Small intestine (tissue), 7 donors: ENCODE measurements around the gene RLN3. TPM values are rescaled to one million over a fixed set of nuclear protein-coding genes. Genes with fewer than 3 reads are reported as not detected.
A peak's percentile ranks its signal among the peaks of the same experiment; 100 is the strongest.

Source experiments
- DNase-seq, 2 donors: peaks; one replicate each; pipeline versions ENCODE4 v3.0.0 to v3.0.0-alpha.2; 2013
- FAIRE-seq: peaks from 2 replicates; lab custom pipeline; 2012; peaks lifted over from hg19 to GRCh38; lab: Jason Lieb, UNC
- H3K27ac ChIP-seq, 3 donors: one replicate each; pipeline ENCODE4 v1.5.1; 2013; ENCODE audit warnings: low read length in 2 of 3, mild to moderate bottlenecking in 2 of 3, control low read depth in 1 of 3, inconsistent platforms in 1 of 3, low read depth in 1 of 3, moderate library complexity in 1 of 3
- H3K27me3 ChIP-seq, 3 donors: one replicate each; pipeline ENCODE4 v1.6.1; 2013; ENCODE audit warnings: low read length in 3 of 3, inconsistent platforms in 1 of 3; ENCODE audit not compliant: control insufficient read depth in 3 of 3, insufficient read depth in 3 of 3
- H3K36me3 ChIP-seq, 3 donors: one replicate each; pipeline ENCODE4 v1.6.1; 2013; ENCODE audit warnings: low read length in 3 of 3, inconsistent platforms in 1 of 3, low read depth in 1 of 3, mild to moderate bottlenecking in 1 of 3, moderate library complexity in 1 of 3; ENCODE audit not compliant: control insufficient read depth in 3 of 3, insufficient read depth in 2 of 3
- H3K4me1 ChIP-seq, 3 donors: one replicate each; pipeline ENCODE4 v1.6.1; 2013; ENCODE audit warnings: low read length in 2 of 3, inconsistent platforms in 1 of 3, low read depth in 1 of 3, mild to moderate bottlenecking in 1 of 3, moderate library complexity in 1 of 3; ENCODE audit not compliant: control insufficient read depth in 3 of 3, insufficient read depth in 2 of 3
- H3K4me3 ChIP-seq, 3 donors: one replicate each; pipeline ENCODE4 v1.5.1; 2013; ENCODE audit warnings: low read length in 3 of 3, control low read depth in 1 of 3, inconsistent platforms in 1 of 3, low read depth in 1 of 3, mild to moderate bottlenecking in 1 of 3, moderate library complexity in 1 of 3
- H3K9me3 ChIP-seq, 2 donors: one replicate each; pipeline ENCODE4 v1.6.1; 2013; ENCODE audit warnings: low read depth in 1 of 2, low read length in 1 of 2; ENCODE audit not compliant: control insufficient read depth in 2 of 2, insufficient read depth in 1 of 2
- WGBS, 3 donors: extraction: QIAGEN DNeasy Blood & Tissue Kit; methylation state at CpG; one replicate each; pipeline ENCODE4 v1.1.7; 2013; 5-methylcytosine and 5-hydroxymethylcytosine counted together
- polyA plus RNA-seq, 4 donors: library from polyadenylated mRNA; stranded (reverse) in 3 of 4; unstranded in 1 of 4; fragments of 200-250 nt in 3 of 4; fragments of 120-200 nt in 1 of 4; gene quantifications; one replicate each; pipeline versions ENCODE4 v1.2.1 to v1.2.3, GENCODE V29; 2013
- donor health status: healthy with polysubstance abuse.
- donor health status: control.
- donor health status: control.
- donor health status: Bipolar disorder and iron deficiency.
- donor health status: healthy.

Gene RLN3
- polyA plus RNA-seq, 4 donors = 0.68 TPM; not detected in 3

DNA sequence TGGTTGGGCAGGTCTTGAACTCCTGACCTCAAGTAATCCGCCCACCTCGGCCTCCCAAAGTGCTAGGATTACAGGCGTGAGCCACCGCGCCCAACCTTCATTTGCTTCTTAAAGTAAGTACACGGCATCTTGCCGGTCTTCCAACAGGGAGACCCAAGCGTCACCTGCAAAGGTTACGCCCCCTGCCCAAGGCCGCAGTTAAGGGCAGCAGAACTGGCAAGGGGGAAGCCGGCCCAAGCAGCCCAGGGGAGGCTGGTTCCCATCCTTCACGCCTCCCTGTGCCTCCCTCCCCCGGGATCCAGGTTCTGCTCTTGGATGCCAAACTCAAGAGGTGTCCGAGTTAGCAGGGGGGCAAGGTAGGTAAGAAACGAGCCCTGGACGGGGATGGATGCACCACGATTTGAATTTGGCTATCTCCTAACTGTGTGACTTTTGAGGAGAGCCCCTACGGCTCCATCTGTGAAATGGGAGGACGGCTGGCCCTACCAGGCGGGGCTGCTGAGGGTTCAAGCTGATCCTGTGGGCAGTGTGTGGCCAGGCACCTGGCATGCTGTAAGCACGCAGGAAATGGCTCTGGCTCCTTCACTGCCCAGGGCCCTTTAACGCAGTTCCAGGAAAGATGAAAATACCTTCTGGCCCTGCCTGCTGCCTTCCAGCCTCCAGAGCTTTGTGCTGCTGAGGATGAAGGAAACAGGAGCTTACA lies 30.9 kb upstream of the RLN3 start:
- FAIRE-seq (no peak), DNase-seq (no peak)
- peaks cover 0 to 78% (median 5%) of the 10 kb centered on the region in 3 donors for H3K36me3 ChIP-seq
- H3K9me3 ChIP-seq = peaks cover 0 to 9% of the 10 kb centered on the region in 2 donors
- 90 to 94% (median 93%) methylated on average over 22 of the region's 22 CpGs for WGBS, 3 donors
- H3K27ac ChIP-seq = no peak overlapping the region
- no peaks in the 10 kb centered on the region for H3K4me1 ChIP-seq
- H3K4me3 ChIP-seq = no peak overlapping the region
- no peaks in the 10 kb centered on the region for H3K27me3 ChIP-seq

DNA sequence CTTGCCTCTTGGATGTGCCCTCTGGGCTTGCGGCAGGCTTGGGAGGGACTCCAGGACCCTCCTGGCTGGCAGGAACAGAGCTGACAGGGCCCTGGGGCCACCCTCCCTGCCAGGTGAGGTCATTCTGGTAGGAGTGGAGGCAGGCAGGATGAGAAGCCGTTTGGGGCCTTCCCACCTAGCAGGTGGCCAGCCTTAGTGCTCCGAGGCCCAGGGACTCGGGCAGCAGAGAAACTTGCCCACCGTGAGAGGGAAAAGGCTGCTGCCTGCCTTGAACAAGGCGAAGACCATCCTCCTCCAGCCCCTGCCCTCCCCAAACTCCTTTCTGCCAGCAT lies 30.4 kb upstream of the RLN3 start:
- no peaks in the 10 kb centered on the region for H3K4me1 ChIP-seq
- H3K4me3 ChIP-seq = no peak overlapping the region
- H3K27me3 ChIP-seq = no peaks in the 10 kb centered on the region
- H3K36me3 ChIP-seq = peaks cover 0 to 75% (median 5%) of the 10 kb centered on the region in 3 donors
- H3K27ac ChIP-seq = no peak overlapping the region
- WGBS, 3 donors = 89 to 97% (median 94%) methylated on average over 4 to 6 of the region's 6 CpGs
- H3K9me3 ChIP-seq = peaks cover 0 to 9% of the 10 kb centered on the region in 2 donors
- FAIRE-seq = no peak
- DNase-seq = no peak

DNA sequence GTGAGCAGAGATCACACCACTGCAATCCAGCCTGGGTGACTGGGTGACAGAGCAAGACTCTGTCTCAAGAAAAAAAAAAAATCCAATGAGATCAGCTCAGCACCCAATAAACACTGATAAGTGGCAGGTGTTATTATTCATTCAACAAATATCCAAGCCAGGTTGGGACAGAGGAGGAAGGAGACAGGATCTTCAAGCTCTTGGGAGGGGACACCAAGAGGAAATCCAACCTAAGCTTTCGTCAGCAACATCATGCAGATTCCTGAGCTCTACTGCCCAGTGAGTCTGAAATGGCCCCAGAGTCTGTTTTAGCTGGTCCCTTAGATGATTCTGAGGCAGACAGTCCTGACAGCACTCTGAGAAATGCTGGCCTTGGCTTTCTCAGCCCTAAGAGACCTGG lies 29.5 kb upstream of the RLN3 start:
- FAIRE-seq (no peak), DNase-seq (peak in 1 of 2 donors; percentile 51)
- 54 to 92% (median 81%) methylated on average over 1 of the region's 1 CpG for WGBS, 3 donors

DNA sequence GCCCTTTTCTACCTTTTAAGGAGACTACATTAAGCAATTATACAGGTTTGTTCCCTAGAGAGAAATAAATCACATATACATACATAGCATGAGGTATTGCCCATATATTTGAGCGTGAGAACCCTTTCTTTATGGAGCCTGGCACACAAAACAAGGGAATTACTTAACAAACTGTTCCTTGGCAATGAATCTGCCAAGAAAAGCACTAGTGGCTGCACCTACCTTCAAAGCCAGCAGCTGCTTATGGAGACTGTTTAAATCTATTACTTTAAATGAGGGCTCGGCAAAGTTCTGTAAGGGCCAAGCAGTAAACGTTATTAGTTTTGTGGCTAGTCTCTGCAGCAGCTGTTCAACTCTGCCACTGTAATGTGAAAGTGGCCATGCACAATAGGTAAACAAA lies 28.9 kb upstream of the RLN3 start:
- 93 to 97% (median 96%) methylated on average over 3 of the region's 3 CpGs for WGBS, 3 donors
- no peak for FAIRE-seq
- Histone ChIP-seq H3K4me3 (no peak overlapping the region), H3K9me3 (peaks cover 0 to 9% of the 10 kb centered on the region in 2 donors), H3K27ac (no peak overlapping the region), H3K36me3 (peaks cover 0 to 70% (median 2%) of the 10 kb centered on the region in 3 donors), H3K27me3 (no peaks in the 10 kb centered on the region), H3K4me1 (no peaks in the 10 kb centered on the region)
- DNase-seq = no peak

More for the DNA sequence above, 29.5 kb upstream of the RLN3 start:
- no peaks in the 10 kb centered on the region for H3K27me3 ChIP-seq
- H3K36me3 ChIP-seq = peaks cover 0 to 73% (median 2%) of the 10 kb centered on the region in 3 donors
- H3K4me1 ChIP-seq = no peaks in the 10 kb centered on the region
- peaks cover 0 to 9% of the 10 kb centered on the region in 2 donors for H3K9me3 ChIP-seq
- no peak overlapping the region for H3K4me3 ChIP-seq
- H3K27ac ChIP-seq = peak overlapping the region in 1 of 3 donors; percentile 30

DNA sequence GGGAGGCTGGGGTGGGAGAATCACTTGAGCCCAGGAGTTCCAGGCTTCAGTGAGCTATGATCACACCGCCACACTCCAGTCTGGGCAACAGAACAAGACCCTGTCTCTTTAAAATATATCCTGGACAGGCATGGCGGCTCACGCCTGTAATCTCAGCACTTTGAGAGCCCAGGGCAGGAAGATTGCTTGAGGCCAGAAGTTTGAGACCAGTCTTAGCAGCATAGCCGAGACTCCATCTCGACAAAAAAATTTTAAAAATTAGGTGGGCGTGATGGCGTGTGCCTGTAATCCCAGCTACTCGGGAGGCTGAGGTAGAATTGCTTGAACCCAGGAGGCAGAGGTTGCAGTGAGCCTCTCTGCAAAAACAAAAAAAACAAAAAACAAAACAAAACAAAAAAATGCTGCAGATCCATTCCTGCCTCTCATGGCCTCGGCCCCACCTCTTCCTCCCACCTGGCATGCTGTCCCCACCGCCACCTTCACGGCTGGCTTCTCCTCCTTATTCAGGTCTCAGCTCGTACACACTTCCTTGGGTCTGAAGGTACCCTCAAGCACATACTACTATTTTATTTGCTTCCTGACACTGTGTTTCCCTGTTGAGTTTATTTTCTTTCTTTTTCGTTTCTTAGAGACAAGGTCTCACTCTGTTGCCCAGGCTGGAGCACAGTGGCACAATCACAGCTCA lies 27.1 kb upstream of the RLN3 start:
- WGBS, 3 donors = 84 to 86% (median 84%) methylated on average over 13 of the region's 13 CpGs
- Histone ChIP-seq H3K27ac (no peak overlapping the region), H3K4me1 (peaks cover 0 to 12% (median 0%) of the 10 kb centered on the region in 3 donors), H3K9me3 (peaks cover 0 to 9% of the 10 kb centered on the region in 2 donors), H3K36me3 (peaks cover 0 to 56% (median 2%) of the 10 kb centered on the region in 3 donors), H3K27me3 (no peaks in the 10 kb centered on the region), H3K4me3 (no peak overlapping the region)
- FAIRE-seq (no peak), DNase-seq (no peak)

DNA sequence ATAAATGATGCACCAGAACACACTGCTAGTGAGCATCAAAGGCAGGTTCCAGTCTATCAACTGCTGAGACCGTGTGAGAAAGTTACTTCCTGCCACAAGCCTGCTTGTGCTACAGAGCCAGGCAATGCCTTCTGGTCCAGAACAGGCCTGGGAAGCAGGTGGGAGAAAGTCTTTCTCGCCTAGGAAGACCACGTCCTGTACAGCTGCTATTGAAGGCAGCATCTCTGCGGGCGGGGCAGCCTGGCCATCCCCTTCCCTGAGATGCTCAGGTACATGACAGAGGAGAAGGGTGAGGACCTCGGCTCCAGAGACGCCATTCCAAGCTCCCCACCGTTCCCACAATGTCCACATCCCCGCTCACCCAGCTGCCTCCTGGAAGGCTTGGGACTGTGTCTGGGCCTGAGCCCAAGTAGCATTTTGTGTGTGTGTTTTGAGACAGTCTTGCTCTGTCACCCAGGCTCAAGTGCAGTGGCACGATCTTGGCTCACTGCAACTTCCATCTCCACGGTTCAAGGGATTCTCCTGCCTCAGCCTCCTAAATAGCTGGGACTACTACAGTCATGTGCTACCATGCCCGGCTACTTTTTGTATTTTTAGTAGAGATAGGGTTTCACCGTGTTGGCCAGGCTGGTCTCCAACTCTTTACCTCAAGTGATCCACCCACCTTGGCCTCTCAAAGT lies 25.2 kb upstream of the RLN3 start:
- no peak overlapping the region for H3K4me3 ChIP-seq
- DNase-seq (no peak), FAIRE-seq (no peak)
- H3K4me1 ChIP-seq = peaks cover 0 to 12% (median 0%) of the 10 kb centered on the region in 3 donors
- peak overlapping the region in 2 of 3 donors; percentile 72 to 80 for H3K27ac ChIP-seq
- peaks cover 0 to 9% of the 10 kb centered on the region in 2 donors for H3K9me3 ChIP-seq
- peaks cover 0 to 39% (median 2%) of the 10 kb centered on the region in 3 donors for H3K36me3 ChIP-seq
- H3K27me3 ChIP-seq = no peaks in the 10 kb centered on the region
- WGBS, 3 donors = 56 to 60% (median 57%) methylated on average over 13 of the region's 13 CpGs

DNA sequence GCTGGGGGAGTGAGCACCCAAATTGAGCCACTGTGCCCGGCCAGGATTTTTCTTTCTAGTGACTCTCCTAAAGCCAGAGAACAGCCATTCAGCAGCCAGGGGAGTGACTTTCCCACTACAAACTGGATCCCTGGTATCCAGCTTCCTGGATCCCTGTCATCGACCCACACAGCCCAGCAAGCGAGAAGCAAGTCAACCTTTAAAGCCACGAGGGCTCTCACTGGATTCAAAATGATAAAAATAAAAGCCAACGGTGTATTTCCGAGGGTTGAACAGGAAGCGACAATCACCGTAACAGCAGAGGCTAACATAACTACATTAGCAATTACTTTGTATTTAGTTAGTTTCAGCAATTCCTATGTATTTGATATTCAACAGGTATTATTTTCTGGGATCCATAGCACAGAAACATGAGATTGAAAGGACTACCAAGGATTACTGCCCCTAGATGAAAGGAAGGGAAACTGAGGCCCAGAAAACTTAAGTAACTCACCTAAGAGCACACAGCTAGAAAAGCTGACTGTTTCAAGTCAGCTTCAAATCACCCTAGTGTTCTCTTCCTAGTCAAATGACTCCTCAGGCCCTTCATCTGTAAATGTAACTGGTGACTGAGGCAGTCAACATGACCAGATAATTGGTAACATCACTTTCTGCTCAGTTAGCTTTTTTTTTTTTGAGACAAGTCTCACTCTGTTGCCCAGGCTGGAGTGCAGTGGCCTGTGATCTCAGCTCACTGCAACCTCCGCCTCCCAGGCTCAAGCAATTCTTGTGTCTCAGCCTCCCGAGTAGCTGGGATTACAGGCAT lies 24.5 kb upstream of the RLN3 start:
- Histone ChIP-seq H3K27me3 (no peaks in the 10 kb centered on the region), H3K27ac (peak overlapping the region in 2 of 3 donors; percentile 72 to 80), H3K4me3 (no peak overlapping the region), H3K36me3 (peaks cover 0 to 33% (median 2%) of the 10 kb centered on the region in 3 donors), H3K9me3 (peaks cover 0 to 9% of the 10 kb centered on the region in 2 donors), H3K4me1 (peaks cover 0 to 12% (median 0%) of the 10 kb centered on the region in 3 donors)
- no peak for FAIRE-seq
- no peak for DNase-seq
- 55 to 69% (median 56%) methylated on average over 10 of the region's 10 CpGs for WGBS, 3 donors
